Liver (tissue), 9 donors: Measurements from ENCODE around the gene FAM3B. TPM values are rescaled to one million over a fixed set of nuclear protein-coding genes. Genes with fewer than 3 reads are reported as not detected.

ENCODE experiments used
- DNase-seq: peaks from one replicate; pipeline ENCODE4 v3.0.0-alpha.2; 2017; ENCODE audit warnings: low spot score
- H3K27ac ChIP-seq, 2 donors: one replicate each; pipeline ENCODE4 v1.7.0; 2013; ENCODE audit warnings: inconsistent platforms in 2 of 2, low read length in 2 of 2, control low read depth in 1 of 2, low read depth in 1 of 2, mild to moderate bottlenecking in 1 of 2
- H3K27me3 ChIP-seq, 4 donors: one replicate each; pipeline versions ENCODE4 v1.6.1 to v1.7.0; 2013; ENCODE audit warnings: low read length in 3 of 4, inconsistent platforms in 1 of 4, mild to moderate bottlenecking in 1 of 4, moderate library complexity in 1 of 4; ENCODE audit not compliant: control insufficient read depth in 4 of 4, insufficient read depth in 4 of 4
- H3K36me3 ChIP-seq, 4 donors: one replicate each; pipeline versions ENCODE4 v1.6.1 to v1.7.0; 2013; ENCODE audit warnings: low read length in 3 of 4, mild to moderate bottlenecking in 3 of 4, low read depth in 1 of 4, moderate library complexity in 1 of 4; ENCODE audit not compliant: control insufficient read depth in 4 of 4, insufficient read depth in 3 of 4
- H3K4me1 ChIP-seq, 4 donors: one replicate each; pipeline versions ENCODE4 v1.6.1 to v1.7.0; 2013; ENCODE audit warnings: low read length in 3 of 4, mild to moderate bottlenecking in 3 of 4, moderate library complexity in 1 of 4; ENCODE audit not compliant: control insufficient read depth in 4 of 4, insufficient read depth in 4 of 4
- H3K4me3 ChIP-seq, 3 donors: one replicate each; pipeline versions ENCODE4 v1.6.1 to v1.7.0; 2013; ENCODE audit warnings: low read length in 3 of 3, control low read depth in 1 of 3, low read depth in 1 of 3, mild to moderate bottlenecking in 1 of 3
- H3K9ac ChIP-seq, 2 donors: one replicate each; pipeline ENCODE4 v1.7.0; 2013; ENCODE audit warnings: low read length in 2 of 2, mild to moderate bottlenecking in 2 of 2, moderate library complexity in 2 of 2, control low read depth in 1 of 2, low read depth in 1 of 2
- H3K9me3 ChIP-seq, 4 donors: one replicate each; pipeline versions ENCODE4 v1.6.1 to v1.7.0; 2013; ENCODE audit warnings: low read length in 3 of 4; ENCODE audit not compliant: control insufficient read depth in 4 of 4
- ATF3 ChIP-seq: IDR thresholded peaks from 2 replicates; pipeline ENCODE4 v1.6.1; 2016; ENCODE audit warnings: antibody characterized with exemption
- CTCF ChIP-seq: fragments of 150-350 bp; IDR thresholded peaks from 2 replicates; pipeline ENCODE4 v1.5.1; 2017; ENCODE audit warnings: improper control_type of control experiment, low read depth, low read length; ENCODE audit not compliant: missing input control
- EGR1 ChIP-seq, 2 donors: IDR thresholded peaks; 2 replicates each; pipeline ENCODE4 v1.6.1; 2016 to 2018; ENCODE audit warnings: antibody characterized with exemption in 2 of 2, low read depth in 2 of 2
- FOXA1 ChIP-seq: IDR thresholded peaks from 2 replicates; pipeline ENCODE4 v1.6.1; 2016; ENCODE audit warnings: antibody characterized with exemption
- FOXA2 ChIP-seq: IDR thresholded peaks from 2 replicates; pipeline ENCODE4 v1.6.1; 2016; ENCODE audit warnings: antibody characterized with exemption
- GABPA ChIP-seq, 2 donors: IDR thresholded peaks in 1 of 2; conservative IDR thresholded peaks in 1 of 2; 2 replicates each; pipeline ENCODE4 v1.6.1; 2016; ENCODE audit warnings: antibody characterized with exemption in 2 of 2, mild to moderate bottlenecking in 1 of 2, moderate library complexity in 1 of 2
- HNF4A ChIP-seq, 2 donors: conservative IDR thresholded peaks; 2 replicates each; pipeline ENCODE4 v1.6.1; 2016; ENCODE audit warnings: antibody characterized with exemption in 2 of 2, mild to moderate bottlenecking in 2 of 2
- HNF4G ChIP-seq: IDR thresholded peaks from 2 replicates; pipeline ENCODE4 v1.6.1; 2016; ENCODE audit warnings: antibody characterized with exemption
- JUND ChIP-seq, 2 donors: IDR thresholded peaks; 2 replicates each; pipeline ENCODE4 v1.6.1; 2016; ENCODE audit warnings: antibody characterized with exemption in 2 of 2
- MAX ChIP-seq: IDR thresholded peaks from 2 replicates; pipeline ENCODE4 v1.6.1; 2016; ENCODE audit warnings: antibody characterized with exemption
- NR2F2 ChIP-seq: IDR thresholded peaks from 2 replicates; pipeline ENCODE4 v1.6.1; 2016; ENCODE audit warnings: antibody characterized with exemption
- RAD21 ChIP-seq, 2 donors: IDR thresholded peaks; 2 replicates each; pipeline ENCODE4 v1.6.1; 2016; ENCODE audit warnings: antibody characterized with exemption in 2 of 2, mild to moderate bottlenecking in 2 of 2
- REST ChIP-seq: IDR thresholded peaks from 2 replicates; pipeline ENCODE4 v1.6.1; 2016; ENCODE audit warnings: antibody characterized with exemption, mild to moderate bottlenecking
- RXRA ChIP-seq, 2 donors: IDR thresholded peaks; 2 replicates each; pipeline ENCODE4 v1.6.1; 2017 to 2018; ENCODE audit warnings: antibody characterized with exemption in 2 of 2, mild to moderate bottlenecking in 1 of 2
- SP1 ChIP-seq: IDR thresholded peaks from 2 replicates; pipeline ENCODE4 v1.6.1; 2018; ENCODE audit warnings: antibody characterized with exemption, mild to moderate bottlenecking
- TAF1 ChIP-seq: conservative IDR thresholded peaks from 2 replicates; pipeline ENCODE4 v1.6.1; 2016; ENCODE audit warnings: antibody characterized with exemption, mild to moderate bottlenecking
- YY1 ChIP-seq: IDR thresholded peaks from 2 replicates; pipeline ENCODE4 v1.6.1; 2016; ENCODE audit warnings: antibody characterized with exemption, mild to moderate bottlenecking
- ZBTB33 ChIP-seq: IDR thresholded peaks from 2 replicates; pipeline ENCODE4 v1.6.1; 2016; ENCODE audit warnings: antibody characterized with exemption
- WGBS: extraction: QIAGEN DNeasy Blood & Tissue Kit; methylation state at CpG from one replicate; pipeline ENCODE4 v1.1.7; 2013; 5-methylcytosine and 5-hydroxymethylcytosine counted together
- polyA plus RNA-seq, 2 donors: library from polyadenylated mRNA; stranded (reverse) in 1 of 2; unstranded in 1 of 2; fragments of 200-250 nt in 1 of 2; fragments of >200 nt in 1 of 2; fragmentation: Nextera tagmentation in 1 of 2; extraction: Ambion mirVana in 1 of 2; gene quantifications; one replicate each; pipeline versions ENCODE4 v1.2.1 to v1.2.3, GENCODE V29; 2013 to 2015
- total RNA-seq, 2 donors: library from RNA; depleted of rRNA; stranded (reverse); fragments of >200 nt; gene quantifications; one replicate each; pipeline ENCODE4 v1.2.3, GENCODE V29; 2014
- donor health status: healthy.
- donor health status: healthy.
- donor health status: healthy.
- donor health status: healthy.
- donor health status: healthy.

FAM3B gene
- total and polyA plus RNA-seq, 4 donors: 0.72 to 18.2 (median 3.4) TPM

- Histone ChIP-seq H3K9me3 (no peaks in the 10 kb centered on the region), H3K9ac (no peak overlapping the region), H3K27me3 (no peaks in the 10 kb centered on the region), H3K36me3 (no peaks in the 10 kb centered on the region), H3K27ac (no peak overlapping the region), H3K4me3 (no peak overlapping the region), H3K4me1 (no peaks in the 10 kb centered on the region)
- 87% methylated on average over 12 of the region's 12 CpGs for WGBS
- no peak for DNase-seq
- TF ChIP-seq MAX (no peak), JUND (IDR thresholded peaks at IDR 0.05) (no peak), FOXA2 (no peak), HNF4G (no peak), NR2F2 (no peak), ATF3 (no peak), TAF1 (no peak), GABPA (IDR thresholded peaks at IDR 0.05 in 1 of 2, conservative IDR thresholded peaks at IDR 0.05 in 1 of 2) (no peak), CTCF (no peak), SP1 (no peak), YY1 (no peak), FOXA1 (no peak), RXRA (IDR thresholded peaks at IDR 0.05) (no peak)
These were observed 63.3 kb downstream of the FAM3B start for GRCh38 chr21:41379901-41380300.

- no peak overlapping the region for H3K27ac ChIP-seq
- no peak overlapping the region for H3K9ac ChIP-seq
- no peak overlapping the region for H3K4me3 ChIP-seq
- no peaks in the 10 kb centered on the region for H3K4me1 ChIP-seq
- H3K9me3 ChIP-seq: no peaks in the 10 kb centered on the region
- no peaks in the 10 kb centered on the region for H3K27me3 ChIP-seq
- no peak for TF ChIP-seq GABPA (IDR thresholded peaks at IDR 0.05 in 1 of 2, conservative IDR thresholded peaks at IDR 0.05 in 1 of 2)
- no peak for TF ChIP-seq TAF1
- no peak for TF ChIP-seq HNF4A (conservative IDR thresholded peaks at IDR 0.05)
- no peak for TF ChIP-seq RAD21 (IDR thresholded peaks at IDR 0.05)
- no peak for TF ChIP-seq SP1
- TF ChIP-seq CTCF: no peak
- no peak for TF ChIP-seq ZBTB33
- TF ChIP-seq EGR1 (IDR thresholded peaks at IDR 0.05; ENCODE audit: low read depth in 2 of 2): no peak
- no peak for TF ChIP-seq REST
- no peak for TF ChIP-seq ATF3
- TF ChIP-seq FOXA1: no peak
- TF ChIP-seq JUND (IDR thresholded peaks at IDR 0.05): no peak
- no peak for TF ChIP-seq NR2F2
- DNase-seq: no peak
- no peaks in the 10 kb centered on the region for H3K36me3 ChIP-seq
These were observed 65.1 kb downstream of the FAM3B start for GRCh38 chr21:41381731-41382130.
